Fibroblast of skin of abdomen (primary cell): ENCODE results near the gene KCNA5. TPM values are rescaled to one million over a fixed set of nuclear protein-coding genes. Genes with fewer than 3 reads are reported as not detected.

Experiments used
- DNase-seq: peaks from one replicate; pipeline ENCODE4 v3.0.0-alpha.2; 2013
- polyA plus RNA-seq, 2 experiments: library from polyadenylated mRNA; unstranded; fragments of 120-200 nt; gene quantifications; one replicate each; pipeline ENCODE4 v1.2.1, GENCODE V29; 2013; ENCODE audit not compliant: insufficient read length in 2 of 2

The KCNA5 gene
- not detected for polyA plus RNA-seq (2013, experiment 1 of 2; ENCODE audit: insufficient read length)
- polyA plus RNA-seq (2013, experiment 2 of 2; ENCODE audit: insufficient read length), result not detected

DNA sequence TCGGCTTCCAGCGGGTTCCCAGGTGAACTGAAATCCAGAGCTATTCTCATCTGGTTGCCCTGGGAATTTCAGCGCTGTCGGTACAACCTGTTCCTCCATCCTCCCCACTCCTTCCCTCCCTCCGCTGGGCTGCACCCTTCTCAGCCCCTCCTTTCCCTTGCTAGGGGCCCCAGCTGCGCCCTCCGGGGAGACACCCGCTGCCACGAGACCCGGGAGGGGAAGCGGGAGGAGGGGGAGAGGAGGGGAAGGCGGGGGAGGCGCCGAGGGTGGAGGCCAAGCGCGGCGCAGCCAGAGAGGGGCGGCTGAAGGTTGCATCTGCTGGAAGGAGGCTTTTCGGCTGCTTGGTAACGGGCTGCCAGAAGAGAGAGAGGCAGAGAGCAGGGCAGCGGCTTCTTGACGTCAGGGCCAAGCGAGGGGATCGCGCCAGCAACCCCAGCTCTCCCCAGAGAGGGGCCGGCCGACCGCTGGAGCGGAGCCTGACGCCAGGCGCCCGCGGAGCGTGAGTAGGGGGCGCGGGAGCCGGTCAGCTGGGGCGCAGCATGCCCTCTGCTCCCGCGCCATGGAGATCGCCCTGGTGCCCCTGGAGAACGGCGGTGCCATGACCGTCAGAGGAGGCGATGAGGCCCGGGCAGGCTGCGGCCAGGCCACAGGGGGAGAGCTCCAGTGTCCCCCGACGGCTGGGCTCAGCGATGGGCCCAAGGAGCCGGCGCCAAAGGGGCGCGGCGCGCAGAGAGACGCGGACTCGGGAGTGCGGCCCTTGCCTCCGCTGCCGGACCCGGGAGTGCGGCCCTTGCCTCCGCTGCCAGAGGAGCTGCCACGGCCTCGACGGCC lies at the start of gene KCNA5:
Gene KCNA5 (plus strand): TSS at position 291 of the 831 bp plus-strand sequence. CDS start 269 bp downstream, at position 560.
- no peak for DNase-seq

DNA sequence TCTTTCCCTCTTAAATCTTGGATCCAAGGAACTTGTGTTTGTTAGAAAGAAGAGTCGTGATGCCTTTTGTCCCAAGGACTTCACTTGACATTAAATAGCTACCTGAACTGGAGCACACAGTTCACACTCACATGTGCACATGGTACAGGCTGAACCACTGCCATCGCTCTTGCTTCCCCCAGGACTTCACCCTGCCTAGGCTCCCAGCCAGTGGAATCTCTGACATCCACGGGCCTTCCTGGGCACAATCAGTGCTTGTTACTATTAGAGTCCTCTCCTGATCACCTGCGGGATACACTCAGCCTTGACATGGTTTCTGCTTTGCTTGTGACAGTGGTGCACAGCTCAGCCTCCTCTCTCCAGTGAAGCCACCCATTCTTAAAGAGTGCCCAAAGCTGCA lies 49.1 kb upstream of the KCNA5 start:
- DNase-seq, result no peak

GRCh38 chr12:4996714-4997113 lies 47.0 kb upstream of the KCNA5 start:
- DNase-seq, result no peak

DNA sequence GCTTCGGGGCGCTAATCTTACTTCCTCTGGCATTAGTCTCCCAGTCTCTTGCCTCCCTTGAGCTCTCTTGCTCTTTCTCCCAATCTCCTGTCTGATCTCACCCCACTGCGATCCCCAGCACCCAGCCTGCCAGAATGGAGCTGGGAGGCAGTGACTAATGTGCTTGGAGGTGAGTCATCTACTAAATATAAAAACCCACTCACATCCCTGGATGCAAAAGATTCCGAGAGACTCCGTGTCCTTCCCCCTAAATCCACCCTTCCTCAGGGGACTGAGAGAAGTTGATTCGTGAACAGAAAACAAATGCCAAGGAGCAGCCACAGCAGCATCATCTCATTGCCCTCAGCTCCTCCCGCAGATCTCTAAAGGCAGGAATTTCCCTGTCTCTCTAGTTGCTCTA lies 45.7 kb upstream of the KCNA5 start:
- peak; percentile 96 for DNase-seq

GRCh38 chr12:5000204-5000603 lies 43.5 kb upstream of the KCNA5 start:
- DNase-seq, result no peak

GRCh38 chr12:5000658-5001385 lies 42.9 kb upstream of the KCNA5 start:
- DNase-seq, result no peak

GRCh38 chr12:5003025-5003666 lies 40.5 kb upstream of the KCNA5 start:
- peak; percentile 58 for DNase-seq

DNA sequence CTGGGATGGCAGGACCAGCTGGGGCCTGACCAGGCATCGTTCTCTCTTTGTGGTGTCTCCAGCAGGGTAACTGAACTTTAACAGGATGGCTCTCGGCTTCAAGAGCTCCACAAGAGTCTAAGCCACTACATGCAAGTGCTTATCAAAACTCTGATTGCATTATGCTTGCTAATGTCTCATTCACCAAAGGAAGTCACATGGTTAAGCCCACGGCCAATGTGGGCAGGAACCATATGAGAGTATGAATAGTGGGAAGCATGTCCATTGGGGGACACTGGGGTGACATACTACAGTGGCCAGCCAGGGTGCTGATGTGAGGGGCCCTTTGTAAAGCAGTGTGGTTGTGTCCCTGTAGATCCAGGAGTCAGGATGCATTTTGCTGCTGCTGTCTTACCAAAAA lies 35.0 kb upstream of the KCNA5 start:
- DNase-seq, result no peak

GRCh38 chr12:5010151-5010550 lies 33.5 kb upstream of the KCNA5 start:
- DNase-seq, result no peak

GRCh38 chr12:5012337-5012736 lies 31.3 kb upstream of the KCNA5 start:
- DNase-seq, result no peak

DNA sequence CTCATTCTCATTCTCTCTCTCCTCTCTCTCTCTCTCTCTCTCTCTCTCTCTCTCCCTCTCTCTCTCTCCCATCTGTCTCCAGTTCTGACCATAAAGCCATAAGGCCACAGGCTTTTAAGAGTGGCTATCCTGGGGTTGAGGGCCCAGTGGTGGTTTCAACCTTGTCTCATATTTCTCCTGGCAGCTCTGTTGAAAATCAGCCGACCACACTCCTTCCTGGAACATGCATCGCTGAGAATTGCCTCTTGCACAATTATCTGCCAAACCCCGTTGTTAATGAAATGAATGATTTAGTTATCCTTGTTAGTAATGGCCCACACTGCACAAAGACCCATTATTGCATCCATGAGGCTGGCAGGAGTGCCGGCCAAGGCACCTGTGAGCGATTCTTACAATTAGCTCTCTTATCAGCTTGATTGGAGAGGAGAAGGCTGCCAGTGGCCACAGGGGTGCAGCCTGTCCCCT lies 30.4 kb upstream of the KCNA5 start:
- peak; percentile 52 for DNase-seq

GRCh38 chr12:5014269-5014668 lies 29.4 kb upstream of the KCNA5 start:
- peak; percentile 51 for DNase-seq

DNA sequence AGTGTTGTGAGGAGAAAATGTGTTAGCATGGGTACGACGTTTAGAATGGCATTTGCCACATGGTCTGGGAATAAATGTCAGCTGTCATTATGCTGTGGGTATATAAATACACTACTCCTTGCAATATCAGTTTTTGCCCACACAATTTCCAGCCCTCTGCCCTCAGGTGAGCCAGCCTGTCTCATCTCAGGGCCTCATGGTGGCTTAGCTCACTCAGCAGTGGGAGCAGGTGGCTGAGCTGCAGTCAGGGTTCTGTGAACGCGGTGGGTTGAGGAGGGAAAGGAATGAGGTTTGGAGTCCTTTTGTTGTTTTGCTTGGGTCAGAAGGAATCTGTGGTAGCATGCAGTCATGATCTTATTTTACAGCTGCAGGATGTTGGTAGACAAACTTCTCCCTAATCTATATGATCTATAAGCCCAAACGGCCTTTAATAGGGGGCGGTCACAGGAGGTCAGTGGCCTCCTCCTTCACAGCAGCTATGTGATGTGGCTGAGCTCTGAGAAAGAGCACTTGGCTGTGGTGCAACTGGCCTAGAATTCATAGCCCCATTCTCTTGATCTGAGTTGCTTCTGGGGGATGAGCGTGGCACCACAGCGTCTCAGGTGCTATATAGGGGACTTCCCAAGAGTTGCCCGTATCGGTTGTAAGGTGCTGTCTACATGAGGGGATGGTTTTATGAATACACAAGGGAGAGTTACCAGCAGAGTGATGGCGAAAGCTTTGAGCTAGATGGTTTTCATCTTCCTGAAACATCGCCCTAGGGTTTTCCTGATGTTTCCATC lies 27.8 kb upstream of the KCNA5 start:
- DNase-seq, result no peak

GRCh38 chr12:5016526-5016925 lies 27.2 kb upstream of the KCNA5 start:
- DNase-seq, result no peak

DNA sequence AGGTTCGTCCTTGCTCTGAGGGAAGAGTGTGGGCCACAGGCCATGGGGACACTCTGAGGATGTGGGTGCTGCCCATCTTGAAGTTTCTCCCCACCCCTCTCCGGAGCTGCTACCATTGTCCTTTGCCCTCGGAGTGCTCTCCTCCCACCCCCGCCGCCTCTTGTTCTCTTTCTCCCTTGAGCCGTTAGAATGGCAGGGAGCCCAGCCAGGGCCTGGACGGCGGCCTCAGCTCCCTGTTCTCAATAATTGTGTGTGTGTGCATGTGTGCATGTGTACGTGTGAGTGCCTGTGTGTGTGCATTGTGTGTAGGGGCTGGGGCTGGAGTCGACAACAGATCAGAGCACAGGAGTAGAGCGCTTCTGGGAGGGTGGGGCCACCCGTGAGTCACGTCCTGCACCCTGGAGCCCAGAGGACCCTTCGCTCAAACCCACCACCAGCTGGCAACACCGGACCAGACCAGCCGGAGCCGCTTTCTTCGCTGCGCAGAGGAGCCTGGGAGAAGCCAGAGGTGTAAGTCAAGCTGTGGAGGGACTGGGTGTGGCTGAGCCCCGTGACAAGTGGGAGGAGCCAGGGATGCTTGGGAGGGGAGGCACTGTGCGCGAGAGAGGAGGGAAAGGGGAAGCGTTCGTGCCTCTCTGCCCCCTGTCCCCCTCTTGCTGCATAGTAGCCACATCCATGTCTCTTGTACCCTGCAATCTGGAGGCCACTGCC lies 25.9 kb upstream of the KCNA5 start:
- DNase-seq, result no peak

DNA sequence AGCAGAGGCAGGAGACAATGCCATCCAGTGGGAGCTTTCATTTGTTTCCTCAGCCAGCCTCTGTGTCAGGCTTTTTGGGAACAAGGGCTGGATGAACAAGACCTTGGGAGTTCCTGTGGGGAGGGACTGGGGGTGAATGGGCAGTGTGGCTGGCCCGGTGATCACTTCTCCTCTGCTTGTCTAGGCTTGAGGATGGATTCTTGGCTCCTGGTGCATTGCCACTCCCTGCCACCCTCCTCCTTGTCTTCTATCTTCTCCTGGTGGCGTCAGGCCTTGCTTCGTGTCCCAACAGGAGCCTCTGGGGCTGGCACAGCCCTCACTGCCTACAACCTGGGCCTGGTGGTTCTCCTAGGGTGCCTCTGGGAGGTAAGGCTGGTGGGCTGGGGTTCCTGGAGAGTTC lies 25.0 kb upstream of the KCNA5 start:
- no peak for DNase-seq

GRCh38 chr12:5022025-5022424 lies 21.7 kb upstream of the KCNA5 start:
- DNase-seq, result no peak

DNA sequence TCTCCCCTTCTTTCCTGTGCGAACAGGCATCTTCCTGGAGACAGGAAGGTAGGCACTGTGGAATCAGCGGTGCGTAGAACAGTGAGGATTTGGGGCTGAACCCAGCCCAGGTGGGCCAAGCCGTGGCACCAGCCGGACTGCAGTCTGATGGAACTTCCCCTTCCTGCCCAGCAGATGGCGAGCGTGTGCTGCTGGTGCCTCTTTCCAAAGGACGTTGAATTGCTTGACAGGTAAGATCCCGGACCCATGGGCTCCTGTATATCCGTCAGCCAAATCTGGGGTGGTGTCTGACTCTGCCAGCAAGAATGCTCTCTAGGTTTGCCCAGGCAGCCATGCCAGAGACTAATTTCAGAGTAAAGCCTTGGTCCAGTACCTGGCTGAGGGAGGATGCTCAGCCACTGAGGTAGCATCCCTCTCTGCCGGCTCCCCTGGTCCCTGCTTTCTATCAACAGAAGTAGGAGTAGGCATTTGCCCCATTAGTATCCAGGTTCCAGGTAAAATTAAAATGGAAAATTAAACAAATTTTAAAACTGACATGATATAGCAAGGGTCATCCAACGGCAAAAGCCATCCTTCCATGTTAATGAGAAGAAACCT lies 21.1 kb upstream of the KCNA5 start:
- peak; percentile 37 for DNase-seq

- no peak for DNase-seq
Measured at GRCh38 chr12:5023842-5024241, 19.8 kb upstream of the KCNA5 start.

DNA sequence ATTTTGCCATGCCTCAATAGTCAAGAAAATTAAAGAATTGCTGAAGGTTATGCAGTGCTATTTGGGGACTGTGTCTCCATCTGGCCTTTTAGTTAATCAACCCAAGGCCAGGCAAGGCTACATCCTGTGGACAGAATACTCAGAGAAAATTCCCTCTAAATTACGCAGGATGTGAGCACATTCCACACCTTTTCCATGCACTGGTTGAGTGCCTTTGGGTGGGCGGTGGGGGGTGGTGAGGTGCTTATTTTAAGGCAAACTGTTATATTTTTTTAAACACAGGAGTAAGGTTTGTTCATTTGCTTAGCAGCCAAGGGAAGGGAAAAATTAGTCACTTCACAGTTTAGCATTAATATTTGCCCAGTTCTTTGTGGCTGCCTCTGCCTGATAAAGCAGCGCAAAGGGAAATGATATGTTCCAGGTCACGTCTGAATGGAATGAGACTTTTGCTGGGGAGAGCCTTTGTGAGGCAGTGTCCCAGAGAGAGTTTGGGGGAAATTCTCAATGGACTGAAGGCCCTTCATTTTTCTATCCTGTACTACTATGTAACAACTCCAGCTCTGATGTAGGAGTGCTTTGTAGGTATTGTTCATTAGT lies 17.2 kb upstream of the KCNA5 start:
- no peak for DNase-seq
